ENCODE measurements around the gene PAPPA2. TPM values are rescaled to one million over a fixed set of nuclear protein-coding genes. Genes with fewer than 3 reads are reported as not detected.

Gene PAPPA2
- total RNA-seq, 4 donors from 2014 or later: 0.23 to 0.51 (median 0.34) TPM

GRCh38 chr1:176885751-176886150, 422.8 kb downstream of the PAPPA2 start:
- Histone ChIP-seq H3K4me3 (no peak overlapping the region), H3K9me3 (no peaks in the 10 kb centered on the region), H3K27me3 (no peaks in the 10 kb centered on the region), H3K4me1 (peaks cover 9% of the 10 kb centered on the region), H3K36me3 (no peaks in the 10 kb centered on the region), H3K27ac (no peak overlapping the region)
- DNase-seq (ENCODE audit: low spot score in 2 of 2): no peak
- WGBS: 57% methylated on average over 2 of the region's 2 CpGs
- TF ChIP-seq POLR2AphosphoS5 (IDR thresholded peaks at IDR 0.05): no peak
- TF ChIP-seq EP300 (IDR thresholded peaks at IDR 0.05): no peak
- no peak for TF ChIP-seq CTCF (IDR thresholded peaks at IDR 0.05)
- TF ChIP-seq POLR2A (IDR thresholded peaks at IDR 0.05): no peak

GRCh38 chr1:176888471-176889032, 425.6 kb downstream of the PAPPA2 start:
- DNase-seq (ENCODE audit: low spot score in 2 of 2): no peak

GRCh38 chr1:176893625-176894352, 430.8 kb downstream of the PAPPA2 start:
- DNase-seq (ENCODE audit: low spot score in 2 of 2): no peak
- H3K4me1 ChIP-seq: peaks cover 7% of the 10 kb centered on the region
- H3K27me3 ChIP-seq: peaks cover 17% of the 10 kb centered on the region
- no peaks in the 10 kb centered on the region for H3K36me3 ChIP-seq
- H3K27ac ChIP-seq: no peak overlapping the region
- no peak overlapping the region for H3K4me3 ChIP-seq
- TF ChIP-seq POLR2A (IDR thresholded peaks at IDR 0.05): no peak
- TF ChIP-seq POLR2AphosphoS5 (IDR thresholded peaks at IDR 0.05): no peak
- TF ChIP-seq EP300 (IDR thresholded peaks at IDR 0.05): no peak
- TF ChIP-seq CTCF (IDR thresholded peaks at IDR 0.05): no peak
- no peaks in the 10 kb centered on the region for H3K9me3 ChIP-seq
- WGBS: 58% methylated on average over 7 of the region's 7 CpGs

More at GRCh38 chr1:176888471-176889032, 425.6 kb downstream of the PAPPA2 start:
- H3K4me1 ChIP-seq: peaks cover 6% of the 10 kb centered on the region
- H3K4me3 ChIP-seq: no peak overlapping the region
- no peaks in the 10 kb centered on the region for H3K27me3 ChIP-seq
- H3K9me3 ChIP-seq: no peaks in the 10 kb centered on the region
- no peak overlapping the region for H3K27ac ChIP-seq
- no peak for TF ChIP-seq POLR2AphosphoS5 (IDR thresholded peaks at IDR 0.05)
- TF ChIP-seq EP300 (IDR thresholded peaks at IDR 0.05): no peak
- TF ChIP-seq POLR2A (IDR thresholded peaks at IDR 0.05): no peak
- TF ChIP-seq CTCF (IDR thresholded peaks at IDR 0.05): no peak
- 75% methylated on average over 3 of the region's 3 CpGs for WGBS
- H3K36me3 ChIP-seq: no peaks in the 10 kb centered on the region

GRCh38 chr1:176894450-176894849, 431.5 kb downstream of the PAPPA2 start:
- DNase-seq (ENCODE audit: low spot score in 2 of 2): no peak
- Histone ChIP-seq H3K27ac (no peak overlapping the region), H3K36me3 (no peaks in the 10 kb centered on the region), H3K9me3 (no peaks in the 10 kb centered on the region), H3K4me1 (peaks cover 7% of the 10 kb centered on the region), H3K4me3 (no peak overlapping the region), H3K27me3 (peaks cover 17% of the 10 kb centered on the region)
- TF ChIP-seq POLR2AphosphoS5 (IDR thresholded peaks at IDR 0.05): no peak
- no peak for TF ChIP-seq EP300 (IDR thresholded peaks at IDR 0.05)
- no peak for TF ChIP-seq CTCF (IDR thresholded peaks at IDR 0.05)
- TF ChIP-seq POLR2A (IDR thresholded peaks at IDR 0.05): no peak
- WGBS: 91% methylated on average over 8 of the region's 8 CpGs
